PFSK-1 (cell line): ENCODE data around the gene THSD4.

Source experiments
- FOXP2 ChIP-seq: optimal IDR thresholded peaks from 2 replicates; pipeline ENCODE3; 2011; ENCODE audit warnings: borderline replicate concordance, control low read depth, inconsistent platforms; ENCODE audit not compliant: insufficient read depth; ENCODE audit errors: extremely low read length, extremely low read depth
- POLR2AphosphoS5 ChIP-seq: IDR thresholded peaks from 2 replicates; pipeline ENCODE4 v1.6.1; 2012; ENCODE audit warnings: low read depth, mild to moderate bottlenecking, control low read depth, low read length, moderate library complexity
- SIN3A ChIP-seq: IDR thresholded peaks from 2 replicates; pipeline ENCODE4 v1.6.1; 2012; ENCODE audit warnings: mild to moderate bottlenecking, low read length, moderate library complexity, borderline replicate concordance; ENCODE audit not compliant: insufficient read depth
- TAF1 ChIP-seq: IDR thresholded peaks from 2 replicates; pipeline ENCODE4 v1.6.1; 2012; ENCODE audit warnings: low read length, control low read depth, borderline replicate concordance; ENCODE audit not compliant: insufficient read depth
- TF ChIP-seq, protein P1 (sequence below), 2 experiments: IDR thresholded peaks; 2 replicates each; pipeline versions ENCODE4 v1.6.1 to v1.8.0; 2011 to 2012; ENCODE audit warnings: low read depth in 2 of 2, low read length in 2 of 2, control low read depth in 1 of 2, inconsistent platforms in 1 of 2, mild to moderate bottlenecking in 1 of 2, moderate library complexity in 1 of 2; ENCODE audit not compliant: insufficient read depth in 1 of 2

Gene THSD4

DNA sequence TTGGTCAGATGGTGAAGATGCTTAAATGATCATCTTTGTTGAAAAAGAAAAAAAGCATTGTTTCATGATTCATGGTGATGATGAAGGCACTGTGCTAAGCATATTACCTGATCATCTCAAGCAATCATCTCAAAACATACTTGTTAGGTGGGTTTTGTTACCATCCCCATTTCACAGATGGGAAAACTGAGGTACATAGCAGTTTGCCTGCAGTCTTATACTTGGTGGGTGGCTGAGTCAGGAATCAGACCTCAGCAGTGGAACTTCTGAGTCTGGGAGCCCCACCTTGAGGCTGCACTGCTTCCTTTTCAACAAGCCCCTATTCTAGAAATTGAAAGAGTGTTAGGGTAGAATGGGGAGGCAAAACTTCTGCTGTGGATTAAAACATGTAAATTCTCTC is 341.1 kb downstream of the THSD4 start:
- no peak for TF ChIP-seq SIN3A
- no peak for TF ChIP-seq TAF1
- TF ChIP-seq, protein P1, sequence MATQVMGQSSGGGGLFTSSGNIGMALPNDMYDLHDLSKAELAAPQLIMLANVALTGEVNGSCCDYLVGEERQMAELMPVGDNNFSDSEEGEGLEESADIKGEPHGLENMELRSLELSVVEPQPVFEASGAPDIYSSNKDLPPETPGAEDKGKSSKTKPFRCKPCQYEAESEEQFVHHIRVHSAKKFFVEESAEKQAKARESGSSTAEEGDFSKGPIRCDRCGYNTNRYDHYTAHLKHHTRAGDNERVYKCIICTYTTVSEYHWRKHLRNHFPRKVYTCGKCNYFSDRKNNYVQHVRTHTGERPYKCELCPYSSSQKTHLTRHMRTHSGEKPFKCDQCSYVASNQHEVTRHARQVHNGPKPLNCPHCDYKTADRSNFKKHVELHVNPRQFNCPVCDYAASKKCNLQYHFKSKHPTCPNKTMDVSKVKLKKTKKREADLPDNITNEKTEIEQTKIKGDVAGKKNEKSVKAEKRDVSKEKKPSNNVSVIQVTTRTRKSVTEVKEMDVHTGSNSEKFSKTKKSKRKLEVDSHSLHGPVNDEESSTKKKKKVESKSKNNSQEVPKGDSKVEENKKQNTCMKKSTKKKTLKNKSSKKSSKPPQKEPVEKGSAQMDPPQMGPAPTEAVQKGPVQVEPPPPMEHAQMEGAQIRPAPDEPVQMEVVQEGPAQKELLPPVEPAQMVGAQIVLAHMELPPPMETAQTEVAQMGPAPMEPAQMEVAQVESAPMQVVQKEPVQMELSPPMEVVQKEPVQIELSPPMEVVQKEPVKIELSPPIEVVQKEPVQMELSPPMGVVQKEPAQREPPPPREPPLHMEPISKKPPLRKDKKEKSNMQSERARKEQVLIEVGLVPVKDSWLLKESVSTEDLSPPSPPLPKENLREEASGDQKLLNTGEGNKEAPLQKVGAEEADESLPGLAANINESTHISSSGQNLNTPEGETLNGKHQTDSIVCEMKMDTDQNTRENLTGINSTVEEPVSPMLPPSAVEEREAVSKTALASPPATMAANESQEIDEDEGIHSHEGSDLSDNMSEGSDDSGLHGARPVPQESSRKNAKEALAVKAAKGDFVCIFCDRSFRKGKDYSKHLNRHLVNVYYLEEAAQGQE (IDR thresholded peaks at IDR 0.05; ENCODE audit: insufficient read depth in 1 of 2, low read depth in 2 of 2, low read length in 2 of 2) = no peak
- no peak for TF ChIP-seq POLR2AphosphoS5
- TF ChIP-seq FOXP2 = no peak

DNA sequence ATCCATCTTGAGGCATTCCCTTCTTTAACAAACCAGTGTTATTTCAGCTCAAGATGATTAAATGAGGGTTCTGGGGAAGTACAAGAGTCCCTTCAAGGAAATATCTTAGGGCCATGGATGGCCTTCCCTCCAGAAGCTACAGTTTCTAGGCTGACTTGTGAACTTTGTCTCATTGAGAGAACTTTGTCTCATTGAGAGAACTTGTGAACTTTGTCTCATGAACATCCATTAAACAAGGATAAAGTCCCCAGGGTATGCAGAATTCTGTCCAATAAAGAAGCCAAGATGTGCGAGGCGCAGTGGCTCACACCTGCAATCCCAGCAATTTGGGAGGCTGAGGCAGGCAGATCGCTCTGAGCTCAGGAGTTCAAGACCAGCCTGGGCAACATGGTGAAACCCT is 341.5 kb downstream of the THSD4 start:
- no peak for TF ChIP-seq TAF1
- TF ChIP-seq FOXP2 = no peak

DNA sequence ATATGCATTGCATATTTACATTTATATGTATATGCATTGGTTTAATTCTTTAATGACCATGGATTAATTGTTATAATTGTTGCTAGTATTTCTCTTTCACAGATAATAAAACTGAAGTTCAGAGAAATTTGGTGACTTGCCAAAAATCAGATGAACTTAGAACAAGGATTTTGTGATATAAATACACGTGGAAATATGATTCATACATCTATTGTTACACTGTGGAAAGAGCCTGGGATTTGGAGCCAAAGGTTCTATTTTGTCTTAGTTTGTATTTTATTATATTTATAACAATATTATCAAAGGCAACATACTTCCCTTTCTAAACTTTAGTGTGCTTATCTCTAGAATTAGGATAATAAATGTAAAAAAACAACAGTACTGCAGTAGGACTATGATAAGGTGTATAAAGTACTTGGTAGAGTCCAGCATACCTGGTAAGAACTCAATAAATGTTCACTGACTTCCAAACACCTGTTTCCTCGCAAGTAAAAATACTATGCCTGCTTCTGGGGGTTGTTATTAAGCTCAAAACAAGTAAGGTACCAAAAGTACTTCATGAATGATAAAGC is 342.9 kb downstream of the THSD4 start:
- no peak for TF ChIP-seq POLR2AphosphoS5
- TF ChIP-seq, protein P1 (IDR thresholded peaks at IDR 0.05; ENCODE audit: insufficient read depth in 1 of 2, low read depth in 2 of 2, low read length in 2 of 2) = no peak
- no peak for TF ChIP-seq TAF1
- TF ChIP-seq SIN3A = no peak
- TF ChIP-seq FOXP2 = no peak

DNA sequence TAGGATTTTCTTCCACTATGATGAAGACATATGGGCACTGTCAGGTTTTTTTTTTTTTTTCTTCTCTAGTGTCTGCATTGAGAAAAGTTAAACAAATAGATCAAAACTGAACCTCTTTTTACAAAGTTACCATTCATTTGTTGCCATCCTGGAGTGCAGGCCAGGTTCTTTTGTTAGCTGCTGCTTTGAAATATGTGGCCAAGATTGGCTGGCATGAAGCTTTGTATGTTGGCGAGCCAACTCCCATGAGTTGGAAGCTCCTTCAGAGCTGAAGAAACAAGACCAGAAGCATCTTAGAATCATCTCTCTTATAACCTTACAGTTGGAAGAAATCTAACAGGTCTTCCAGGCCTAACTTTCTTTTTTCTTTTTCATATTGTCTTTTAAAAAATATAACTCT is 346.5 kb downstream of the THSD4 start:
- TF ChIP-seq, protein P1 (IDR thresholded peaks at IDR 0.05; ENCODE audit: insufficient read depth in 1 of 2, low read depth in 2 of 2, low read length in 2 of 2) = no peak
- TF ChIP-seq POLR2AphosphoS5 = no peak
- no peak for TF ChIP-seq TAF1
- TF ChIP-seq FOXP2 = no peak

DNA sequence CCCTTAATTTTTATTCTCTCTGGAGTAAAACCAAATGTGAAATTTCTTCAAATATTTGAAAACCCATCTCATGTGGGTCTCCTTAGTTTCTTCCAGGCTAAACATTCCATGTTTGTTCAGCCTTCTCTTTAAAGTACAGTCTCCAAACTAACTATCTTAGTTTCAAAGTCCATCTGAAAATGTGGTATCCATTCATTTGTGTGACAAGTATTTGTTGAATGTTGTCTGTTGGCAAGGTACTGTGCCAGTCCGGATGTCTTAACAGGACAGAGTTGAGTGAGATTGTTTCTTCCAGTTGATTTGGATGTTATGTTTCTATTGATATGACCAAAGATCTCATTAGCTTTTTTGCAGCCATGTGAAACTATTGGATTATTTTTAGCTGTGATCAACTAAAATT is 347.4 kb downstream of the THSD4 start:
- TF ChIP-seq SIN3A (no peak), TAF1 (no peak), POLR2AphosphoS5 (no peak), FOXP2 (no peak)
- TF ChIP-seq, protein P1 (IDR thresholded peaks at IDR 0.05; ENCODE audit: insufficient read depth in 1 of 2, low read depth in 2 of 2, low read length in 2 of 2) = no peak
